ENCODE data around the gene HDAC1. TPM values are rescaled to one million over a fixed set of nuclear protein-coding genes. Genes with fewer than 3 reads are reported as not detected.

The HDAC1 gene
- polyA plus RNA-seq, 3 donors: 73.8 to 95.0 (median 88.7) TPM

- Histone ChIP-seq H3K27me3 (ENCODE audit: control insufficient read depth in 2 of 2, insufficient read depth in 2 of 2, low read length in 2 of 2) (peaks cover 3 to 17% of the 10 kb centered on the region in 2 donors), H3K4me2 (replicated peaks; ENCODE audit: extremely low read depth, low read length, poor library complexity, severe bottlenecking) (no peak overlapping the region), H3K9ac (ENCODE audit: insufficient read depth, low read length, poor library complexity, severe bottlenecking) (no peak overlapping the region), H2AFZ (ENCODE audit: insufficient read depth, low read depth, low read length, poor library complexity, severe bottlenecking) (no peak overlapping the region), H3K4me3 (replicated peaks in 1 of 3; ENCODE audit: low read depth in 2 of 3, low read length in 3 of 3) (no peak overlapping the region), H3K27ac (ENCODE audit: low read depth in 1 of 2, low read length in 2 of 2) (no peak overlapping the region), H4K20me1 (ENCODE audit: insufficient read depth, low read length) (peaks cover 23% of the 10 kb centered on the region), H3K9me3 (replicated peaks in 1 of 2; ENCODE audit: control insufficient read depth in 1 of 2, insufficient read depth in 1 of 2, low read length in 2 of 2) (no peaks in the 10 kb centered on the region), H3K36me3 (replicated peaks in 1 of 2; ENCODE audit: control insufficient read depth in 1 of 2, insufficient read depth in 2 of 2, low read length in 2 of 2) (peaks cover 43 to 56% of the 10 kb centered on the region in 2 donors), H3K4me1 (ENCODE audit: control insufficient read depth in 1 of 2, insufficient read depth in 2 of 2, low read length in 2 of 2) (peaks cover 6 to 14% of the 10 kb centered on the region in 2 donors), H3K79me2 (ENCODE audit: insufficient read depth, low read length) (no peaks in the 10 kb centered on the region)
- no peak for TF ChIP-seq CTCF (IDR thresholded peaks at IDR 0.05)
- Mint-ChIP-seq H3K27me3 (ENCODE audit: low read depth in 3 of 3) (peaks cover 20 to 39% (median 29%) of the 10 kb centered on the region in 3 donors), H3K9me3 (peaks cover 0 to 10% (median 3%) of the 10 kb centered on the region in 7 donors), H3K36me3 (peaks cover 63 to 67% of the 10 kb centered on the region in 2 donors), H3K4me3 (no peak overlapping the region), H3K27ac (no peak overlapping the region), H3K4me1 (peaks cover 16% of the 10 kb centered on the region)
- WGBS (ENCODE audit: insufficient coverage): 98% methylated on average over 12 of the region's 12 CpGs
- intact Hi-C loops (cut with micrococcal nuclease): no loop called here
- no peak for DNase-seq
Observed at GRCh38 chr1:32363713-32364112, 71.8 kb downstream of the HDAC1 start.

DNA sequence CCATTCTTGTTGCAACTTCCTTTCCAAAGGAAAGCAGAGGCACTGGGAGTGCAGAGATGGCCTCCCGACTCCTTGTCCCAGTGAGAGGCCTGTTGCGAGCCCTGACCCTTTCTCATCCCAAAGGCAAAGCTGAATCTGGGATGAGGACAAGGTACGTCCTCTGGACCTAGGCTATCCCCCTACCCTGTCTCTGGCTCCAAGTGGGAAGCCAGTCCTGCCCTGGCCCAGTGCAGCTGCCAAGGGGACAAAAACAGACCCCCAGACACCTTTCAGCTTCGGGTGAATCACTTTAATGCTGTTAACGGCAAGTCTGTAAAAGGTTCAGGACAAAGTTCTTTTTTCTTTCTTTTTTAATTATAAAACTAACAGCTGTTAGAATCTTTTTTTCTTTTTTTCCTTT lies 73.0 kb downstream of the HDAC1 start:
- H3K9me3 ChIP-seq (replicated peaks in 1 of 2; ENCODE audit: control insufficient read depth in 1 of 2, insufficient read depth in 1 of 2, low read length in 2 of 2): no peaks in the 10 kb centered on the region
- no peak for TF ChIP-seq CTCF (IDR thresholded peaks at IDR 0.05)
- 89% methylated on average over 2 of the region's 5 CpGs for WGBS (ENCODE audit: insufficient coverage)
- H3K9ac ChIP-seq (ENCODE audit: insufficient read depth, low read length, poor library complexity, severe bottlenecking): no peak overlapping the region
- H3K4me3 Mint-ChIP-seq: no peak overlapping the region
- no peak overlapping the region for H3K27ac Mint-ChIP-seq
- H2AFZ ChIP-seq (ENCODE audit: insufficient read depth, low read depth, low read length, poor library complexity, severe bottlenecking): no peak overlapping the region
- H3K36me3 ChIP-seq (replicated peaks in 1 of 2; ENCODE audit: control insufficient read depth in 1 of 2, insufficient read depth in 2 of 2, low read length in 2 of 2): peaks cover 49 to 67% of the 10 kb centered on the region in 2 donors
- peaks cover 12% of the 10 kb centered on the region for H3K4me1 Mint-ChIP-seq
- no peak overlapping the region for H3K4me2 ChIP-seq (replicated peaks; ENCODE audit: extremely low read depth, low read length, poor library complexity, severe bottlenecking)
- peaks cover 23% of the 10 kb centered on the region for H4K20me1 ChIP-seq (ENCODE audit: insufficient read depth, low read length)
- peaks cover 3 to 17% of the 10 kb centered on the region in 2 donors for H3K27me3 ChIP-seq (ENCODE audit: control insufficient read depth in 2 of 2, insufficient read depth in 2 of 2, low read length in 2 of 2)
- H3K4me1 ChIP-seq (ENCODE audit: control insufficient read depth in 1 of 2, insufficient read depth in 2 of 2, low read length in 2 of 2): peaks cover 6 to 14% of the 10 kb centered on the region in 2 donors
- no peak for DNase-seq
- H3K4me3 ChIP-seq (replicated peaks in 1 of 3; ENCODE audit: low read depth in 2 of 3, low read length in 3 of 3): no peak overlapping the region
- intact Hi-C loops (cut with micrococcal nuclease): no loop called here
- no peaks in the 10 kb centered on the region for H3K79me2 ChIP-seq (ENCODE audit: insufficient read depth, low read length)
- peaks cover 74 to 77% of the 10 kb centered on the region in 2 donors for H3K36me3 Mint-ChIP-seq
- H3K27ac ChIP-seq (ENCODE audit: low read depth in 1 of 2, low read length in 2 of 2): no peak overlapping the region
- peaks cover 20 to 32% (median 22%) of the 10 kb centered on the region in 3 donors for H3K27me3 Mint-ChIP-seq (ENCODE audit: low read depth in 3 of 3)
- H3K9me3 Mint-ChIP-seq: peaks cover 0 to 10% (median 3%) of the 10 kb centered on the region in 7 donors

Measured in CD14-positive monocyte (primary cell).